Superior temporal gyrus (tissue), 1 donor: ENCODE measurements around the gene MYO7B.

ENCODE experiments used
- DNase-seq: peaks from one replicate; pipeline ENCODE4 v3.0.0-alpha.2; 2016; ENCODE audit errors: extremely low spot score

MYO7B gene

DNA sequence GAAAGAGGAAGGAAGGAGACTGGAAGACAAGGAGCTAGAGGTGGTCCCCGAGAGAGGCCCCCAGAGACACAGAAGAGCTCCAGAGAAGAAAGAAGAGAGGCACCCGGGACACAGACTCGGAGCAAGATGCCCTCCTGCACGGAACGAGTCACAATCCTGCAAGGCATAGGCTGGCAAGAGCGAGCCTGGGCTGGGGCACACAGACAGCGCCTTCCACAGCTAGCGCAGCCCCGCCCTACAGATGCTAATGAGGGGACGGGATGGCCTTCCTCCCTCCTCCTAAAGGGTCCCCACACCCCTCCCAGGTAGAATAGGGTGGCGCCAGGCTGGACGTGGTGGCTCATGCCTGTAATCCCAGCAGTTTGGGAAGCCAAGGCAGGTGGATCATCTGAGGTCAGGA, 90.7 kb downstream of the MYO7B start:
- no peak for DNase-seq

DNA sequence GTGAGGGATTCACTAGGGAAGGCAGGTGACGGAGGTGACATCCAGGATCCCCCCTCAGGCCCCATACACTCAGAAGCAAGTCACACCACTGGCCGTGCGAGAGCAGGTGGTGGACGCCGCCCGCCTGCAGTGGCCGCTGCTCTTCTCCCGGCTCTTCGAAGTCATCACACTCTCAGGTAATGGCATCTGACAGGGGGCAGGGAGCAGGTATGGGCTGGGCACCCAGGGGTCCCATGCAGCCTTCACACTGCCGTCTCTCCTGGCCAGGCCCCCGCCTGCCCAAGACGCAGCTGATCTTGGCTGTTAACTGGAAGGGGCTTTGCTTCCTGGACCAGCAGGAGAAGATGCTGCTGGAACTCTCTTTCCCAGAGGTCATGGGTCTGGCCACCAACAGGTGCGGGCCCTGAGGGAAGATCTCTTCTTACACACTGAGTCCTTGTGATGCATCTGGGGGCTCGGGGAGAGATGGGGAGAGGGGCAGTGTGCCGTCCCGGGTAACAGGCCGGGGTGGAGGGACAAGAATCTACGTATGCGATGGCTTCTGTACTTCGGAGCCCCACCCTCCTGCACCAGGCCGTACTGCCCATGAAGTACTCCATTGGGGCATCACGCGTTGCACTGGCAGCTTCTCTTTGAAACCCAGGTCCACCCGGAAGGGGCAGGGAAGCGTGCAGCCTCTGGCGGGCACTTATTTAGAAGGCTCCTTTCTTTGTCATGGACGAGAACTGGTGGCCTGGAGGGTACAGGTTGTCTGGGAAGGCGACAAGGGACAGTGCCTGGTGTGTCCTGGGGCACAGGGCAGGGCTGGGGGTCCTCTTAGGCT, 91.6 kb downstream of the MYO7B start:
- no peak for DNase-seq

DNA sequence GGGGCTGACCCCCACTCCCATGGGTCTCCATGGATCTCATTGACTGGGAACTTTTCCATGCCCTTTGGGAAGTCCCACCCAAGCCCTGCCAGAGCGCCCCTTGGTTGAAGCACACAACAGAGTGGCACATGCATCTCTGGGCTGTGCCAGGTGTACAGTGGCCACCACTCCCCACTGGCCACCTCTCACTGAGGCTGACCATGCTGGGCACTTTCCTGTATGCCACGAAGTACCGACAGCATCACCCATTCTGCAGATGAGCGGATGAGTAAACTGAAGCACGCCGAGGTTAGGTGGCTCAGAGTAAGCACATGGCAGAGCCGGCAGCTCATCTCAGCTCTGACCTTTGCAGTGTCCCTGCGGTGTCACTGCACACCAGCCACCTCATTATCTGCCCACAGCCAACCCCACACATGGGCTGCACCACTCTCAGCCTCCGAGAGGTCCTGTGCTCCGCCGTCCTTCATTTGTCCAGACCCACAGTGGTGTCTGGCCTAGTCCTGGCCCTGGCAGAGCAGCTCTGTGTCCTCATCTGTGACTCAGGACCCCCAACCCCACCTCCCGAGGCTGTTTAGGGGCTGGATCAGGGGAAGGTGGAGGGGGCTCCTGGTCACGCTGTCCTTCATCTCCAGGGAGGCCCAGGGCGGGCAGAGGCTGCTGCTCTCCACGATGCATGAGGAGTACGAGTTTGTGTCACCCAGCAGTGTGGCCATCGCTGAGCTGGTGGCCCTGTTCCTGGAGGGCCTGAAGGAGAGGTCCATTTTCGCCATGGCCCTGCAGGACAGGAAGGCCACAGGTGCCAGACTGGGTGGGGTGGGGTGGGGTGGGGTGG, 92.5 kb downstream of the MYO7B start:
- no peak for DNase-seq

DNA sequence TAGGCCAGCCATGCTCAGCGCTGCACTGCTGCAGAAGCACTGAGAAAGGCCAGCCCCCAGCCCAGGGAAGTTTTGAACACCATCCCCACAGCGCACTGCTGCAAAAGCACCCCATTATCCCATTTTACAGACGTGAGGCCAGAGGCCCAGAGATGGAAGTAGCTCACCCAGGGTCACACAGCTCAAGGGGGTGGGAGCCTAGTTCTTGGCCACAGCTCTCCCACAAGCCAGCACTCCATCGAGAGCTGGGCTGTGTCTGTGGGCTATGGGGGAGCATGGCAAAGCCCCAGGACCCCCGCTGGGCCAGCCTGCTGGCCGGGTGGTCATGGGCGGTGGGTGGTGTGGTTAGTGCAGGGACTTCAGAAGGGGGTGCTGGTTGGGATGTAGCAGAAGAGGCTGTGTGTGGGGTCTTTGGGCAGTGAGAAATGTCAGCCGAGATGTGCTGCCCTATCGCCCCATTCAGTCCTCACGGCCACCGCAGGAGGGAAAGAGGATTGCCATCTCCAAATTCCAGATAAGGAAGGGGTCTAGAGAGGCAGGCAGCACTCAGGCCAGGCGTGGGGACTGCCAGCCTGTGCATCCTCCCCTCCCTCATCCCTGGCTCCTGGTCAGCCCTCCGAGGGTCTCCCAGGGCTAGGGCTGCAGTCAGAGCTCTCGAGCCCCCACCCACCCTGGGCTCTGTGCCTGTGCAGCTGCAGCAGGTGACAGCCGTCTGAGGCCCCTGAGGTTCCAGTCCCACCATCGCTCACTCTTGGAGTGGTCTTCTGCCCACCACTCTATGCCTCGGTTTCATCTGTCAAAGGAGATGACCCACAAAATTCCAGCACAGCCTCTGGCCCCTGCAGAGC, 93.5 kb downstream of the MYO7B start:
- no peak for DNase-seq

DNA sequence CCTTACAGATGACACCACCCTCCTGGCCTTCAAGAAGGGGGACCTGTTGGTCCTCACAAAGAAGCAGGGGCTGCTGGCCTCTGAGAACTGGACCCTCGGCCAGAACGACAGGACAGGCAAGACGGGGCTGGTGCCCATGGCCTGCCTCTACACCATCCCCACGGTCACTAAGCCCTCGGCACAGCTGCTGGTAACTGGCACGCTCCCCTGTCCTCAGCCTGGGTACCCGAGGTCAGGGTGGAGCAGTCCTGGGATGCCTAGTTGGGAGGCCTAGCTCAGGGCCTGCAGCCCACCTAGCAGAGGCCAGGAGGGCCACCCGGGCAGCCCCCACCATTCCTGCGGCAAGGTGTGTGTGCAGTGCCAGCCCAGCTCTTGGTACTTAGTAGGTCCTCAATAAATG, 94.2 kb downstream of the MYO7B start:
- DNase-seq, result no peak

DNA sequence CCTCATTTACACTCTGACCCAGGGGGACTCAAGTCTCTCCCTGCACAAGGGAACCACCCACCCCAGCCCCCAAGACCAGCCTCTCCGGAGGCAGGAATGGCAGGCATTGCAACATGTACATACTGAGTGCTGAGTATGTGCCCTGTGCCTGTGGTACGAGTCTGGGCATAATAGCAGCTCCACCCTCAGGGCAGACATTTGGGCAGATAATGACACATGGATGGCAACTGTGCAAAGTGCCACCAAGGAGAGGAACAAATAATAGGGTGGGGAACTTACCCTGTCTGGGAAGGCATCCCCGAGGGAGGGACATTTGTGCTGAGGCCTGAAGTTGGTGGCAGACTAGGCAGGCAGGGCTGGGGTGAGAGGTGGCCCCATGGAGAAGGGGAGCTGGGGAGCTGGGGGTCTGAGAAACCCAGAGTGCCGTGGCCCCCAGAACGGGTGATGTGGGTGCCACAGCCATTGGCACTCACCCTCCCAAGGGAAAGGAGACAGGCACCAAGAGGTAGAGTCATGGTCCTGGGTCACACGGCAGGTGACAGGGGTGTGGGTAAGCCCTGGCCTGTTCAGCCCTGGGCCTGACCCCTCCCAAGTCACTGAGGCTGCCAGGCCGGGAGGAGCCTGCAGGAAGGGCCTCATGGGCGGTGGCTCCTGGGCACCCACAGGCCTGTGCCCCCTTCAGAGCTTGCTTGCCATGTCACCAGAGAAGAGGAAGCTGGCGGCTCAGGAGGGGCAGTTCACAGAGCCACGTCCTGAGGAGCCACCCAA, 94.8 kb downstream of the MYO7B start:
- no peak for DNase-seq

DNA sequence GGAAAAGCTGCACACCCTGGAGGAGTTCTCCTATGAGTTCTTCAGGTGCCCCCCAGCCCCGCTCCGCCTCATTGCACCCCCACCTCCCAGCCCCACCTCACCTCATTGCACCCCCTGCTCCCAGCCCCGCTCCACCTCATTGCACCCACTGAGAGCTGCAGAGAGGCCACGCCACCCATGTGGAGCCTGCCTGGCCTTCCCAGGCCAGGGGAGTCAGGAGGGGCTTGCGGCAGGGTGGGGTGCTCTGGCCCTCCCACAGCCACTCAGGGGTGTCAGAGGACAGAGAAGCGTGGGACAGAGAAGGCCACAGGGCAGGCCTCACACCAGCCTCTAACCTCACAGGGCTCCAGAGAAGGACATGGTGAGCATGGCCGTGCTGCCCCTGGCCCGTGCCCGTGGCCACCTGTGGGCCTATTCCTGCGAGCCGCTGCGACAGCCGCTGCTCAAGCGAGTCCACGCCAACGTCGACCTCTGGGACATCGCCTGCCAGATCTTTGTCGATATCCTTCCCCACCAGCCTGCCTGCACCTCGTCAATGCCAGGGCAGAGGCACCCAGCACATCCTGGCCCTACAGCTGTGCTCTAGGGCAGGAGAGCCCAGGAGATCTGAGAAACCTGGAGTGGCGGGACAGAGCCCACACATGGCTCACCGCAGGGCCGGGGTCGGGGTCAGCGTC, 95.5 kb downstream of the MYO7B start:
- DNase-seq, result no peak

DNA sequence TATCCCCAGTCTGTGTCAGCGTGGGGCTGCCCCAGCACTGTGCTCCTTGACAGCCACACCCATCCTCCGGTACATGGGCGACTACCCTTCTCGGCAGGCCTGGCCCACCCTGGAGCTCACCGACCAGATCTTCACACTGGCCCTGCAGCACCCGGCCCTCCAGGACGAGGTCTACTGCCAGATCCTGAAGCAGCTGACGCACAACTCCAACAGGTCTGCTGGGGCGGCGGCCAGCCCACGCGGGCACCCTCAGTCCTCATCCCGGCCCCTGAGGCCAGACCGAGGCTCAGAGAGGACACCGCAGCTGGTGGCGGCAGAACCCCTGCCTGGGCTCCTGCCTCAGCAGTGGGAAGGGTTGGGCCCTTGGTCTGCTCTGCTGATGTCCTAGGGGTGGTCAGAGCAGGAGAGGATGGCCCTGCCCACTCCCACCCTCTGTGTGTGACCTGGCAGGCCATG, 96.1 kb downstream of the MYO7B start:
- DNase-seq, result no peak

DNA sequence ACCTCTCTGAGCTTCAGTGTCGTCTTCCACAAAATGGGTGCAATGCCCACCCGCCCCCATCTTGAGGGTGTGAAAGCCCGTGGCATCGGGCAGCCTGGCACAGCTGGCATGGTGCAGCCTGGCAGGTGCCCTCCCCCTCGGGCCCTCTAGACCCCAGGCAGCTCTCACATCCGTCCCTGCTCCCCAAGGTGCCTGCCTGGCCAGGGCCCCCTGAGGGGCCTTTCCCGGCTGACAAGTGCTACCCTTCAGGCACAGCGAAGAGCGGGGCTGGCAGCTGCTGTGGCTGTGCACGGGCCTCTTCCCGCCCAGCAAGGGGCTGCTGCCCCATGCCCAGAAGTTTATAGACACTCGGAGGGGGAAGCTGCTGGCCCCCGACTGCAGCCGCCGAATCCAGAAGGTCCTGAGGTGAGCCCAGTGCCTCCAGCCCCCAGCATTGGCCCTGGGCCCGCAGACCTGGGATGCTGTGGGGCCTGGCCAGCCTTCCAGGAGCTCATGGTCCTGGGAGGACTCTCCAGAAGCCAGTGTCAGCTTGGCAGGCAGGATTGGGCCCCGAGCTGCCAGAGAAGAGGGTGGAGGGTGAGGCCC, 96.6 kb downstream of the MYO7B start:
- no peak for DNase-seq

DNA sequence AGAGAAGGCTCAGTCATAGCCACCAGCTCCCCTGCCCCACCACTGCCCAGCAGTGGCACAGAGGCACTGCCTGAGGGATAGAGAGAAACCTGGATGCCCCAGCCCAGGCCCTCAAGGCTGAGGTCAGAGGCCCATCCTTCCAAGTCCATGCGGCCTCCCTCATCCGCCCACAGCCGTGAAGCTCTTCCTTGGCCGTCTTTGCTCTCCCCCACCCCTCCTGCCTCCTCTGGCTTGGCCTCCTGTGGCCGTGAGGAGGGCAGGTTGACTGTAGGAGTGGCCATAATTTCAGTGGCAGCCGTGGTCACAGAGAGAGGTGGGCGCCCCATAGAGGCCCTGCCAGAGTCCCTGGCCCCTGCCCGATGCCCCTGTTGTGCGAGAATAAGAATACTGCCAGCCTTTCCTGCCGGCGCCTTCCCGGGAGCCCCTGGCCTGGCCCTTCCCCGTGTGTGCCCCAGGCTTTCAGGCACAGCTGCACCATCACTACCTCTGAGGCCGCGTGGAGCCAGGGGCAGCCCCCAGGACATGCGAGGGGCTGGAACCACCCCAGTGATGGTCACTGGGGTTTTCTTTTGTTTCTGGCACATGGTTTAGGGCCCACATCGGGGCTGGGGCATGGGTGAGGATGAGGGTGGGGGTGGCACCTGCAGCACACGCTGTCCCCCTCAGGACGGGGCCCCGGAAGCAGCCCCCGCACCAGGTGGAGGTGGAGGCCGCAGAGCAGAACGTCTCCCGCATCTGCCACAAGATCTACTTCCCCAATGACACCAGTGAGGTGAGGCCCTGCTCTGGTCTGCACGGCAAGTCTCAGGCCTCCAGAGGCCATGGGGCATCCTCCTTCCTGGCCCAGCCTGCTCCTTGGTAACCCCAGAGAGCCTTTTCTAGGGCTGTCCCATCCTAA, 97.4 kb downstream of the MYO7B start:
- DNase-seq, result no peak

DNA sequence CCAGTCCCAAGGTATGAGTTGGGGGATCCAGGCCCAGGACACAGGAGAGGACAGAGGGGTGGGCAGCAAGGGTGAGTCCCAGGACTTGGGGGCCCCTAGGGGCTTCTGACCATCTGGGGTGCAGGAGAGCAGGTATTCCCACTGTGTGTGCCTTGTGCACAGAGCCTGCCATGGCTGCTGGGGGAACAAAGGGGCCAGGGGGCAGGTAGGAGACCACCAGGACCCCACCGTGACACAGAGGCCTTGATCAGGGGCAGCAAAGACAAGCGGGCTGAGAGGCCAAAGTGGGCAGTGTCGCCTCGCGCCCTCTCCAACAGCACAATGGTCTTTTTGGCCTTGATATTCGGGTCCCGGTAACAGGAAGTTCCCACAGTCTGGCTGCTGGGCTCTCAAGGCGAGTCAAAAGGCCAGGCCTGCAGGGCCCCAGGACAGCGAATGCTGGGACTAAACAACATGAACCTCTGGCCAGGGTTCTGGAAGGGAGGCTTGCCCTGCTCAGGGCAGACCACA, 98.1 kb downstream of the MYO7B start:
- DNase-seq, result no peak

DNA sequence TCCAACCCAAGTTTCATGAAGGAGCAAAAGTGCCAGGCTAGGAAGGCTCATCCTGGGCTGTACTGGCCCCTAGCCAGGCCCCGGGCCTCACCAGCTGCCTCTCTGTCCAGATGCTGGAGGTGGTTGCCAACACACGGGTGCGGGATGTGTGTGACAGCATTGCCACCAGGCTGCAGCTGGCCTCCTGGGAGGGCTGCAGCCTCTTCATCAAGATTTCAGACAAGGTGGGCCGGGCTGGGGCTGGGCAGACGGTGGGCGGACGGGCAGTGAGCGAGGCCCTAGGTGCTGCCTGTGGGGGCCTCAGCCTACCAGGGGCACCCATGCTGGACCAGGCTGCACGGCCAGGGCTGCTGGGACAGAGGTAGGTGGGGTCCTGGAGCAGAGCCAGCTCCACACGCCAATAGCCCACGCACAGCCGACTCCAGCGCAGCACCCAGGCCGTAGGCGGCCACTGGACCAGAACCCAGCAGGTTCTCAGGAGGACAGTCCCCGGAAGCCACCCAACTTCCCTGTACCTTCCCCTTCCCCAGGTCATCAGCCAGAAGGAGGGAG, 98.7 kb downstream of the MYO7B start:
- no peak for DNase-seq

DNA sequence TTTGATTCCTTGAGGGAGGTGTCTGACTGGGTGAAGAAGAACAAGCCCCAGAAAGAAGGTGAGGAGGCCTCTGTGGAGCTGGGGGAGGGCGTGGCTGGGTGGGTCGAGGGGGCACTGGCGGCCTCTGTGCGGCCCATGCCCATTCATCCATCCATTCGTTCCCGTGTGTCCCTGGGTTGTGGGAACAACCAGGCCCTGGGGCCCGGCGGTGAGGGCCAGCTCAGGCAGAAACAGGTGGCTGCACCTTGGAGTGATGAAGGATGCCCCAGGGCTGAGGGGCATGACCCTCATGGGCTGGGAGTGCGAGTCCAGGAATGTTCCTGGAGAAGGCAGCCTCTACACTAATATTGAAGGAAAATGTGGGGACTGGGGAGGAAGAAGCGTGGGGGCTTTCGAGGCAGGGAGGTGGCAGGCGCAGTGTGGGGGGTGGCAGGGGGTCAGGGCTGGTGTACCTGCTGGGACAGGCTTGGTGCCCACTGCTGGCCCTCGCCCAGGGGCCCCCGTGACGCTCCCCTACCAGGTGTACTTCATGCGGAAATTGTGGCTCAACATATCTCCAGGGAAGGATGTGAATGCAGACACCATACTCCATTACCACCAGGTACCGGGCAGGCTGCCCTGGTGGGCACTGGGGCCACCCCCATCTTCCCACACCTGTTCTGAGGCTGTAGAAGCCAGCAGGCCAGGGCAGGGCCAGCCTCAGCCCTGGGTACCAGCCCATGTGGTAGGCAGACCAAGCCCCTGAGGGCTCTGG, 99.3 kb downstream of the MYO7B start:
- DNase-seq, result no peak

DNA sequence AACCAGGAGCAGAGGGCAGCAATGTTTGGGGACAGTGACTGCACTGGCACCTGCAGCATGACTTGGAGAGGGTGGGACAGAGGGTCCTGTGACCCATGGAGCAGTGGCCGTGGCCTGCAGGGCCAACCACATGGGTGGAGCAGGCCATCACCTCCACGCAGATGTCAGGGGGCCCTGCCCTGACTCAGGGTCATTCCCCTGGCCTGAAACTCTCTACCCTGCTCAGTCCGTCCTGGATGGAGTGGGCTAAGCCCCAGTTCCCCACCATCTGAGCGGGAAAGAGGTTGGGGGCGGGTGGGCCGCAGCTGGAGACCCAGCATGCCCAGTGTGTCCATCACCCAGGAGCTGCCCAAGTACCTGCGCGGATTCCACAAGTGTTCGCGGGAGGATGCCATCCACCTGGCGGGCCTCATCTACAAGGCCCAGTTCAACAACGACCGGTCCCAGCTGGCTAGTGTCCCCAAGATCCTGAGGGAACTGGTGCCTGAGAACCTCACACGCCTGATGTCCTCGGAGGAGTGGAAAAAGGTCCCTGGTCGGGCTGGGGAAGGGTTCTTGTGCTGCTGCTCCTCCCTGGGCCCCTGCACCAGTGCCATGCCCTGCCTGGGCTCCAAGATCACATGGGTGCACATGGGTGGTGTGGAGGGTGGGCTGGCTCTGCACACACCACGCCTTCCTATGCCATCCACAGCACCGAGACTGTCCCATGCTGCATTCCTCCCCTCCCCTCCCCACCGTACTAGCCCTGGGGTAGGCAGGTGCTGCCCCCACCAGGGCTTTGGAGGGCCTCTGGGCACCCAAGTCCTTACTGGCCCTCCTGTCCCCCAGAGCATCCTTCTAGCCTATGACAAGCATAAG, 100.1 kb downstream of the MYO7B start:
- DNase-seq, result no peak

DNA sequence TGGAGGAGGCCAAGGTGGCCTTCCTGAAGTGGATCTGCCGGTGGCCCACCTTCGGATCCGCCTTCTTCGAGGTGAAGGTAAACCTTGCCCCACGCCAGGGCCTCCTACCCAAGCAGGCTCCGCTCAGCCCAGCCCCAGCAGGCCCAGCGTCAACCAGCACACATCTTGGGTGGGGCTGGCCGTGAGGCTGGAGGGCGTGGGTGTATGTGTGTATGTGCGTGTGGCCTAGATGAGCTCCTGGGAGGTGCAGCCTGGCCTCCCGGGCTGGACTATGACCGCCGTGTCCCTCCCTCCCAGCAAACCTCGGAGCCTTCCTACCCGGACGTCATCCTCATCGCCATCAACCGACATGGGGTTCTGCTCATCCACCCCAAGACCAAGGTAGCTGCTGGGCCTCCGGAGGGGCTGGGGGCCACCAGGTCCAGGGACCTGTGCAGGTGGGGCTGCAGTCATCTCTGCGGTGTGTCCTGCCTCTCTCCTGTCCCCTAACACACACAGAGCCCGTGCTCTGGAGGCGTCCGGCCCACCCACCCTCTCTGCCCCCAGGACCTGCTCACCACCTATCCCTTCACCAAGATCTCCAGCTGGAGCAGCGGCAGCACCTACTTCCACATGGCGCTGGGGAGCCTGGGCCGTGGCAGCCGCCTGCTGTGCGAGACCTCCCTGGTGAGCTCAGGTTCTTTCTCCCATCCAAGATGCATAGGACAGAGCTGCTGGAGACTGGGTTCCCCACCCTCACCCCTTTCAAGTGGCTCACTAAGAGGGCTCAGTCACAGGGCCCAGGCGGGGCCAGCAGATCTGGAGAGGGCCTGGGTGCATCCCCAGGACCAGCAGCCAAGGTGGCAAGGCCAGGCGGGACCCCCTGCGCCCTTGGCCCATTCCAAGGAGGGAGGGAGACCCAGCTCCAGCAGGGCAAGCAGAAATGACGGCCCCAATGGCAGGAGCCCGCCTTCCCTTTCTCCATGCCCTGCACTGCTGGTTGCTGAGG, 101.1 kb downstream of the MYO7B start:
- no peak for DNase-seq

DNA sequence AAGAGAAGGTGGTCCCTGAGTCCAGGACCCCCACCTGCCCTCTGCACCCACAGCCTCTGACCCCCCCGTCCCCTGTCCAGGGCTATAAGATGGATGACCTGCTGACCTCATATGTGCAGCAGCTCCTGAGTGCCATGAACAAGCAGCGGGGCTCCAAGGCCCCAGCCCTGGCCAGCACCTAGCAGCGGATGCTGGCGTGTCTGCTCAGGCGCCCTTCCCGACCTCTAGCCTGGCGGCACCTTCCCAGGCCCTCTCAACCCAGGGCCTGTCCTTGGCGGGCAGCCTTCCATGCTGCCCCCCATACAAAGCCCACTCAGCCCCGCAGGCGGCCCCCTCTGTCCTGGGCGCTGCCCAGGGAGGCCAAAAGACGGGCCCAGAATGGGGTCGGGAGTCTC, 101.8 kb downstream of the MYO7B start:
- DNase-seq, result no peak
